Measurements from ENCODE around the gene PCMTD2. TPM values are rescaled to one million over a fixed set of nuclear protein-coding genes. Genes with fewer than 3 reads are reported as not detected.
A peak's percentile ranks its signal among the peaks of the same experiment; 100 is the strongest.

PCMTD2 gene
- total RNA-seq, 4 donors from 2014 or later: 34.5 to 58.9 (median 47.8) TPM

DNA sequence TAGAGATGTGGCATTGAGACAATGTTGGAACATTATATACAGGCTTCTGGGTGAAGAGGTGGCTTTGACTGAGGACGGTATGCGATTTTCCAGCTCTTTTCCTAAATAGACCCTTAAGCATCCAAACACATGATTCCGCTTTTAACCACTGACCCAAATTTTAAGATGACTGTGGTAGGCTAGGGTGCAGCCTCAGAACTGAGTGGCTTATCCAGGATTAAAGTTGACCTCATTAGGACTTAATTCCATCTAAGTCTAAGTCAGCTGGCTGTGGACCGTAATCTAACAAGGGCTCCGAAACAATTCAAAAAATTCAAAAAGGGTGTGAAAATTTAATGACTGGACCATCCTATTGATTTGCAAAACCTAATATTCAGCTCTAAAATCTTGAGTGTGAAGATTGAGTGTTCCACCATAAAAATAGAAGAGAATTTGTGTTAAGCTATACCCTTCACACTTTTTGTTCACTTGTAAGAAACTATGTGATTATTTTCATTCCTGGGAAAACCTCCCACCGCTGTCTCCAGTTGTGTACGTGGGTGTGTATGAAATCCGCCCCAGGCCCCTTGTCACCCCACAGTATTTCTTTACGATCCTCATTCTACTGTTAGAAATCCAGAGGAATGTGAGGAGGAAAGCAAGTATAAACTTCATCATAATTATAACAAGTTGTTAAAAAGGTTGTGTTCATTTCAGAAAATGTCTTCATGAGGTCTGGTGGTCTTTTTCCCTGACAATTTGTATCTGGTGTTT lies 2.7 kb downstream of the PCMTD2 start:
- H3K4me3 ChIP-seq: no peak overlapping the region
- no peaks in the 10 kb centered on the region for H3K9me3 ChIP-seq
- DNase-seq: no peak
- 94 to 95% methylated on average over 9 of the region's 9 CpGs for WGBS, 2 donors
- peaks cover 10 to 65% (median 19%) of the 10 kb centered on the region in 3 donors for H3K4me1 ChIP-seq
- no peak overlapping the region for H3K27ac ChIP-seq
- intact Hi-C loops (cut with DNase I): no loop called here
- no peak for TF ChIP-seq POLR2A (IDR thresholded peaks at IDR 0.05)
- TF ChIP-seq, protein P1, sequence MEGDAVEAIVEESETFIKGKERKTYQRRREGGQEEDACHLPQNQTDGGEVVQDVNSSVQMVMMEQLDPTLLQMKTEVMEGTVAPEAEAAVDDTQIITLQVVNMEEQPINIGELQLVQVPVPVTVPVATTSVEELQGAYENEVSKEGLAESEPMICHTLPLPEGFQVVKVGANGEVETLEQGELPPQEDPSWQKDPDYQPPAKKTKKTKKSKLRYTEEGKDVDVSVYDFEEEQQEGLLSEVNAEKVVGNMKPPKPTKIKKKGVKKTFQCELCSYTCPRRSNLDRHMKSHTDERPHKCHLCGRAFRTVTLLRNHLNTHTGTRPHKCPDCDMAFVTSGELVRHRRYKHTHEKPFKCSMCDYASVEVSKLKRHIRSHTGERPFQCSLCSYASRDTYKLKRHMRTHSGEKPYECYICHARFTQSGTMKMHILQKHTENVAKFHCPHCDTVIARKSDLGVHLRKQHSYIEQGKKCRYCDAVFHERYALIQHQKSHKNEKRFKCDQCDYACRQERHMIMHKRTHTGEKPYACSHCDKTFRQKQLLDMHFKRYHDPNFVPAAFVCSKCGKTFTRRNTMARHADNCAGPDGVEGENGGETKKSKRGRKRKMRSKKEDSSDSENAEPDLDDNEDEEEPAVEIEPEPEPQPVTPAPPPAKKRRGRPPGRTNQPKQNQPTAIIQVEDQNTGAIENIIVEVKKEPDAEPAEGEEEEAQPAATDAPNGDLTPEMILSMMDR (IDR thresholded peaks at IDR 0.05): no peak
- no peaks in the 10 kb centered on the region for H3K27me3 ChIP-seq
- peaks cover 0 to 31% (median 0%) of the 10 kb centered on the region in 3 donors for H3K36me3 ChIP-seq

DNA sequence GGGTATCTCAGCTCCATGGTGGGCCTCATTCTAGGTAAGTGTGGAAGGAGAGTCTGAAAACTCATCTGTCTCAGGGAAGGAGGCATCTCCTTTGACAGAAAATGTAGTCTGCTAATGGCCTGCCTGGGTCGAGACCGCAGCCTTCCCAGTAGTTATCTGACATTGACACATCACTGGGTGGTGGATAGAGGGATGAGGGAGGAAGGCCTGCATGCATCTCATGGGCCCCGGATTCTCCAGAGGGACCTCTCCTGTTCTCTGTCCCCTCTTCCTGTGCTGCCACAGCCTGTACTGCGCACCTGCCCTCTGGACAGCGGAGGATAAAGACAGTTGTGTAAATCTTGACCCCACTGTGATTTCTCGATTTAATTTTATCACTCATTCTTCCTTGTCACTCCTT lies 4.7 kb downstream of the PCMTD2 start:
- TF ChIP-seq, protein P1 (IDR thresholded peaks at IDR 0.05): no peak
- no peak for TF ChIP-seq POLR2A (IDR thresholded peaks at IDR 0.05)
- intact Hi-C loops (cut with DNase I): no loop called here
- whole genome bisulfite sequencing, 2 donors: 64 to 69% methylated on average over 6 of the region's 6 CpGs
- peak overlapping the region in 1 of 4 donors; percentile 55 for H3K27ac ChIP-seq
- no peak for DNase-seq
- H3K27me3 ChIP-seq: no peaks in the 10 kb centered on the region
- H3K4me3 ChIP-seq: no peak overlapping the region
- no peaks in the 10 kb centered on the region for H3K9me3 ChIP-seq
- peaks cover 0 to 41% (median 0%) of the 10 kb centered on the region in 3 donors for H3K36me3 ChIP-seq
- H3K4me1 ChIP-seq: peaks cover 5 to 61% (median 19%) of the 10 kb centered on the region in 3 donors

DNA sequence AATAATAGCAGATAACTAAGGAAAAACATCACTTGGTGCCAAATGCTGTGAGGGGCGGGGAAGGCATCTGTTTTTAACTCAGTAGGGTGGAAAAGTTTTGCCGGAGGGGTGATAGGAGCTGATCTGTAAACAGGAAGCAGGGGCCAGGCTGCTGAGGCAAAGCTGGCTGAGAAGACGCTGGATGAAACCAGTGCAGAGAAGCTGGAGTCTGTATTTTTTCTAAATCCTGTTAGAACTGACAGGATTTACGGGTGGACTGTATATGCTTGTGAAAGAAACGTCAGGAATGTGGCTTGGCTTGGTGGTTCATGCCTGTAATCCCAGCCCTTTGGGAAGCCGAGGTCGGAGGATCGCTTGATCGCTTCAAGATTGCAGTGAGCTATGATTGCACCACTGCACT lies 5.6 kb downstream of the PCMTD2 start:
- TF ChIP-seq, protein P1 (IDR thresholded peaks at IDR 0.05): no peak
- TF ChIP-seq POLR2A (IDR thresholded peaks at IDR 0.05): no peak
- no peak for DNase-seq
- H3K4me1 ChIP-seq: peaks cover 4 to 63% (median 19%) of the 10 kb centered on the region in 3 donors
- peak overlapping the region in 3 of 4 donors; percentile 3 to 55 (median 51) for H3K27ac ChIP-seq
- 50 to 52% methylated on average over 9 of the region's 9 CpGs for WGBS, 2 donors
- H3K36me3 ChIP-seq: peaks cover 0 to 50% (median 0%) of the 10 kb centered on the region in 3 donors
- H3K9me3 ChIP-seq: no peaks in the 10 kb centered on the region
- H3K4me3 ChIP-seq: peak overlapping the region in 1 of 4 donors; percentile 35
- no peaks in the 10 kb centered on the region for H3K27me3 ChIP-seq
- intact Hi-C loops (cut with DNase I): no loop called here

DNA sequence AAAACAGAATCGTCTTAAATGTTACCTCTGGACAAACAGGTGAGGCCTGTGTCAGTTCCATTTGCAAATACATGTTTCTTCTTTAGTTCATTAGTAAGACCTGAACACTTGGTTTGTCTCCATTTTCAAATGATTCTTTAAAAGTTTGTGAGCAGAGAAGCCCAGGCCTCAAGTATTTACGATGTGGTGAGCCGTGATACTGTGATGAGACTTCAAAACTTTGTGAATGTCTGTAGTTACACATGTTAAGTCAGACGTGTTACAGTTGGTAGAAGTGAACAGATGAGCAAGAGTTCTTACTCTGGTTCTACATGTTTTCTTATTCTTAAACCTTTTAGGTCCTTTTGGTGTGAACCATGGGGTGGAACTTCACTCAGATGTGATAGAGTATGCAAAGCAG lies 8.5 kb downstream of the PCMTD2 start:
- WGBS, 2 donors: 78 to 80% methylated on average over 4 of the region's 4 CpGs

DNA sequence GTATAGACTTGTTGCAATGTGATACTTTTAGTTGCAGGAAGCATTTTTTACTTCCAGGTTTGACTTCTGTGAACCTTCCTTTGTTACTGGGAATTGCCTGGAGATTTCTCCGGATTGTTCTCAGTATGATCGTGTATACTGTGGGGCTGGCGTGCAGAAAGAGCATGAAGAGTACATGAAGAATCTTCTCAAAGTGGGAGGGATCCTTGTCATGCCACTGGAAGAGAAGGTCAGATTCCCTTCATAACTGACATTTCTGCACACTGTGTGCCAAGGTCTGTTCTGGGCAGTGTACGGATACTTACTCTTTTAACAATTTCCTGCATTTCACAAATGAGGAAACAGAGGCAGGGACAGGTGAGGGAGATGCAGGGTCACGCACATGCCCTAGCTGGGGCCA lies 9.7 kb downstream of the PCMTD2 start:
- 68 to 77% methylated on average over 5 of the region's 5 CpGs for WGBS, 2 donors
- Histone ChIP-seq H3K4me3 (no peak overlapping the region), H3K4me1 (peaks cover 0 to 23% (median 6%) of the 10 kb centered on the region in 3 donors), H3K36me3 (peaks cover 3 to 79% (median 5%) of the 10 kb centered on the region in 3 donors), H3K27ac (no peak overlapping the region), H3K9me3 (no peaks in the 10 kb centered on the region), H3K27me3 (no peaks in the 10 kb centered on the region)
- TF ChIP-seq, protein P1 (IDR thresholded peaks at IDR 0.05): no peak
- DNase-seq: no peak
- intact Hi-C loops (cut with DNase I): no loop called here

More for the DNA sequence above, 8.5 kb downstream of the PCMTD2 start:
- Histone ChIP-seq H3K36me3 (peaks cover 3 to 78% (median 5%) of the 10 kb centered on the region in 3 donors), H3K4me1 (peaks cover 0 to 34% (median 6%) of the 10 kb centered on the region in 3 donors), H3K27me3 (no peaks in the 10 kb centered on the region), H3K27ac (no peak overlapping the region), H3K4me3 (no peak overlapping the region), H3K9me3 (no peaks in the 10 kb centered on the region)
- intact Hi-C loops (cut with DNase I): no loop called here
- no peak for DNase-seq
- no peak for TF ChIP-seq POLR2A (IDR thresholded peaks at IDR 0.05)
- TF ChIP-seq, protein P1 (IDR thresholded peaks at IDR 0.05): no peak
